Osteocyte (in vitro differentiated cells): ENCODE data around the gene ABCC8. TPM values are rescaled to one million over a fixed set of nuclear protein-coding genes. Genes with fewer than 3 reads are reported as not detected.

ENCODE experiments used
- DNase-seq: peaks from one replicate; pipeline ENCODE4 v3.0.0; 2021; ENCODE audit warnings: mixed read lengths; ENCODE audit not compliant: unreplicated experiment; ENCODE audit errors: extremely low spot score
- H3K27ac Mint-ChIP-seq: one replicate; pipeline ENCODE4 v1.8.0; 2021; ENCODE audit warnings: mild to moderate bottlenecking, mixed read lengths; ENCODE audit not compliant: unreplicated experiment
- H3K27me3 Mint-ChIP-seq: one replicate; pipeline ENCODE4 v1.8.0; 2021; ENCODE audit warnings: mixed read lengths; ENCODE audit not compliant: unreplicated experiment
- H3K36me3 Mint-ChIP-seq: one replicate; pipeline ENCODE4 v1.8.0; 2021; ENCODE audit warnings: mixed read lengths; ENCODE audit not compliant: unreplicated experiment
- H3K4me1 Mint-ChIP-seq: one replicate; pipeline ENCODE4 v1.8.0; 2021; ENCODE audit warnings: mixed read lengths; ENCODE audit not compliant: unreplicated experiment
- H3K4me3 Mint-ChIP-seq: one replicate; pipeline ENCODE4 v1.8.0; 2021; ENCODE audit warnings: mild to moderate bottlenecking, moderate library complexity, mixed read lengths; ENCODE audit not compliant: unreplicated experiment
- H3K9me3 Mint-ChIP-seq: one replicate; pipeline ENCODE4 v1.8.0; 2021; ENCODE audit warnings: mixed read lengths; ENCODE audit not compliant: unreplicated experiment
- total RNA-seq: library from RNA; stranded (reverse); gene quantifications from 2 replicates; pipeline ENCODE4 v1.2.1, GENCODE V29; 2021
- TF ChIP-seq, protein P1 (sequence below): fragments of 200-600 bp; sonication (generic); IDR thresholded peaks from 2 replicates; pipeline ENCODE4 v1.5.0; 2021; ENCODE audit warnings: antibody characterized with exemption, mild to moderate bottlenecking, moderate library complexity

The ABCC8 gene
- total RNA-seq, 1 donor from 2014 or later: not detected

DNA sequence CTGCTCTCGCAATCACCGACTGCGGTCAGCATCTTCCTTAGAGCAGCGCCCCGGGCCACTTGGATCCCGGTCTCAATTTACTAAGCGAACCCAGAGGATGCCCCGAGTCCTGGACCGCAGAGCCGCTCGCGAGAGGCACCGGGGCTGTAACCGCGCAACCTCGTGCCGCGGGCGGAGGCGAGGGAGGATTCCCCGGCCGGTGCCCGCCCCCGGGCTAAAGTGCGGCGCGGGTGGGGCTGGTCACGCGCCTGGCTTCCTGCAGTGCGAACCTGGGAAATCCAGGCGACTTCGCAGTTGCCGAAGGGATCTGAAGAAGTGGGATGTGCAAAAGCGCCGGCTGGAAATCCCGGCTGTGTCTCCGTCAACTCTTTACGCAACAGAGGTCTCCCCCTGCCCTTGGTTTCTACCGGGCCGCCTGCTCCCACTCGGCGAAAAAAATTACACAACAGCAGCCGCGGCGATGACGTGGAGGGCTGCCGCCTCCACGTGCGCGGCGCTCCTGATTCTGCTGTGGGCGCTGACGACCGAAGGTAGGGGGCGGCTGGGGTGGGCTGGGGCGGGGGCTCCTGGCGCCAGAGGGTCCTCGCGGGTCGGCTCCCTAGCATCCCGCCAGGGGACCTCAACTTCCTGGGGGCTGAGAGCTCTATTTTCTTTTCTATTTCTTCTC lies 125.0 kb downstream of the ABCC8 start, which contains the start of gene NCR3LG1:
TSS of gene NCR3LG1 (plus strand) at position 291 of the 667 bp plus-strand sequence. CDS start at position 461, 170 bp downstream.
- peaks cover 3% of the 10 kb centered on the region for H3K36me3 Mint-ChIP-seq
- no peaks in the 10 kb centered on the region for H3K27me3 Mint-ChIP-seq
- H3K4me3 Mint-ChIP-seq: peak within 1 kb of the TSS; percentile 87
- no peaks in the 10 kb centered on the region for H3K9me3 Mint-ChIP-seq
- no peak for DNase-seq
- peak within 1 kb of the TSS; percentile 83 for H3K27ac Mint-ChIP-seq
- peaks cover 22% of the 10 kb centered on the region for H3K4me1 Mint-ChIP-seq
- TF ChIP-seq, protein P1, sequence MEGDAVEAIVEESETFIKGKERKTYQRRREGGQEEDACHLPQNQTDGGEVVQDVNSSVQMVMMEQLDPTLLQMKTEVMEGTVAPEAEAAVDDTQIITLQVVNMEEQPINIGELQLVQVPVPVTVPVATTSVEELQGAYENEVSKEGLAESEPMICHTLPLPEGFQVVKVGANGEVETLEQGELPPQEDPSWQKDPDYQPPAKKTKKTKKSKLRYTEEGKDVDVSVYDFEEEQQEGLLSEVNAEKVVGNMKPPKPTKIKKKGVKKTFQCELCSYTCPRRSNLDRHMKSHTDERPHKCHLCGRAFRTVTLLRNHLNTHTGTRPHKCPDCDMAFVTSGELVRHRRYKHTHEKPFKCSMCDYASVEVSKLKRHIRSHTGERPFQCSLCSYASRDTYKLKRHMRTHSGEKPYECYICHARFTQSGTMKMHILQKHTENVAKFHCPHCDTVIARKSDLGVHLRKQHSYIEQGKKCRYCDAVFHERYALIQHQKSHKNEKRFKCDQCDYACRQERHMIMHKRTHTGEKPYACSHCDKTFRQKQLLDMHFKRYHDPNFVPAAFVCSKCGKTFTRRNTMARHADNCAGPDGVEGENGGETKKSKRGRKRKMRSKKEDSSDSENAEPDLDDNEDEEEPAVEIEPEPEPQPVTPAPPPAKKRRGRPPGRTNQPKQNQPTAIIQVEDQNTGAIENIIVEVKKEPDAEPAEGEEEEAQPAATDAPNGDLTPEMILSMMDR: no peak

DNA sequence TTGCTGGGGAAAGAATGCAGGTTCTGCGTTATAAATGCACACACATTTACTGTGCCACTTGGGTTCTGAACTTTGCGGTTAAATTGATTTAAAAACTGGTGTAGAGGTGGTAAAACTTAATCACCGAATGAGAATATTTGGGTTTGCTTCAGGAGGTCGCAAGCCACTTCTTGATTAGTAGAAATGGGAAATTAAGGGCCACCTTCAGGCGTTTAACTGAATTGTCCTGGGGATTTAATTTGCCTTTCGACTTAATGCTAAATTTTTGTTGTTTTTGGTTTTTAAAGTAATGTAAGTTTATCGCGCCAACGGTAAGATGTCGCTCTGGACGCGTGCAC lies 125.5 kb downstream of the ABCC8 start:
- H3K4me1 Mint-ChIP-seq: peaks cover 22% of the 10 kb centered on the region
- H3K9me3 Mint-ChIP-seq: no peaks in the 10 kb centered on the region
- DNase-seq: no peak
- peak overlapping the region; percentile 87 for H3K4me3 Mint-ChIP-seq
- peak overlapping the region; percentile 83 for H3K27ac Mint-ChIP-seq
- H3K27me3 Mint-ChIP-seq: no peaks in the 10 kb centered on the region
- TF ChIP-seq, protein P1: peak; percentile 34
- no peaks in the 10 kb centered on the region for H3K36me3 Mint-ChIP-seq

DNA sequence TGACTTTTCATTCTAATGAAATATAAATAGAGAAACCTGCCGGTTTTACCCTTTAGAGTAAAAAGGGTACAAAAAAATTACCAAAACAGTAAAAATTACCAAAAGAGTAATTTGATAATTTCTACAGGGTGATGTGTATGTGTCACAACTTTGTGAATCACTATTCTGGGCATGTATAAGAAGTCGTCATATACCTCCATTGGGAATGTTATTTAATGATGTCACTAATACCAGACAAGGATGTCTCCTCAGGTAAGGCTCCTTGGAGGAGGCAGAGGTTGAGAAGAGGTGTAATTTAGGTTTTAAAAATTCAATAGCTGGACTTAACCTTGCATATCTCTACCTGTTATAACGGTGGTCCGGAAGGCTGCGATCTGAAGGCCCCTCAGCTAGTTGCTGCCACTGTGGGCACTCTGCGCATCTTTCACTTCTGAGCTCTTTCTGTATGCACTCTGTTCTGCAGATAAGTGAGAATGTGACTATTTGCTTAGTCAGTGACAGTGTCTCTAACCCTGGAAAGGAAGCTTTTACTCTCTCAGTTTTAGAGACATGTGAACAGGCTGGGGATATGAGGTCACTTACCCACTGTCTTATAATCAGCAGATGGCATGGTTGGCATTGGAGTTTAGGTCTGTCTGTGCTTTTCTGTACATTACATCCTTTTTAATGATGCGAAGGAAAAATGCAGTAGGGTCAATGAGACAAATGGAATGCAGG lies 126.0 kb downstream of the ABCC8 start:
- TF ChIP-seq, protein P1: no peak
- H3K36me3 Mint-ChIP-seq: no peaks in the 10 kb centered on the region
- H3K27me3 Mint-ChIP-seq: no peaks in the 10 kb centered on the region
- DNase-seq: no peak
- no peaks in the 10 kb centered on the region for H3K9me3 Mint-ChIP-seq
- no peak overlapping the region for H3K27ac Mint-ChIP-seq
- peaks cover 22% of the 10 kb centered on the region for H3K4me1 Mint-ChIP-seq
- peak overlapping the region; percentile 87 for H3K4me3 Mint-ChIP-seq

DNA sequence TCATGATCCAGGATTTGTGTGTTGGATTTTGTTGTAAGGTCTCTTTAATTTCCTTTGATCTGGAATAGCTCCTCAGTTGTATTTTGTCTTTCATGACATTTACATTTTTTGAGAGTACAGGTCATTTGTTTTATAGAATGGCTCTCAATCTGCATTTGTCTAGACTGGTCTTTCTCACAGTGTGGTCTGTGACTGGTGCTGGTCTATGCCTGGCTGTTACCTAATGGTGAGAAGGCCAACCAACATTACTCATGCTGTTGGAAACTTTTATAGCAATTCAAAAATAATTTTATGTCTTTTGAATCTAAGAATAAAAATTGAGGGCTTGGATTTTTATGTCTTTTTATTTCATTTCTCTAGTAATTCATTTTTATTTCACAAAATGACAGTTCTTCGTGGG lies 129.0 kb downstream of the ABCC8 start:
- H3K27me3 Mint-ChIP-seq: no peaks in the 10 kb centered on the region

DNA sequence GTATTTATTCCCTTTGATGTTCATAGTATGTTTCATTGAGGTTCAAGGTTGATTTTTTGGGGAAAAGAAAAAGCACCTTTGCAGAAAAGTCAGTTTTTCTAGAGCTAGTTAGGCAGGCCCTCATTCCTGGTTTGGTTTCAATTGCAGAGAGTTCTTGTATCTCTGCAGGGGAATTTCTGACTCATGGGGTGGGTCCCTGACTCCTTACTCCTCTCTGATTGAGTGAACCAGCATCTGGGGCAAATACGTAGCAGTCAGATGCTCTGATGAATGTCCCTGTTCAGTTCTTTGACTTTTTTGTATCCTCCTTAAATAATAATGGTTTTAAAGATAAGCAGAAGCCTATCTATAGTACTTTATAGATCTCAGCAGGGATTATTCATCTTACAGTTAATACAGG lies 132.7 kb downstream of the ABCC8 start:
- Mint-ChIP-seq H3K4me1 (peaks cover 10% of the 10 kb centered on the region), H3K9me3 (no peaks in the 10 kb centered on the region), H3K36me3 (peaks cover 3% of the 10 kb centered on the region), H3K27me3 (no peaks in the 10 kb centered on the region), H3K27ac (peak overlapping the region; percentile 67), H3K4me3 (no peak overlapping the region)
- no peak for DNase-seq
- TF ChIP-seq, protein P1: no peak

More for the DNA sequence above, 129.0 kb downstream of the ABCC8 start:
- H3K36me3 Mint-ChIP-seq: no peaks in the 10 kb centered on the region
- H3K27ac Mint-ChIP-seq: no peak overlapping the region
- DNase-seq: no peak
- H3K9me3 Mint-ChIP-seq: no peaks in the 10 kb centered on the region
- peaks cover 14% of the 10 kb centered on the region for H3K4me1 Mint-ChIP-seq
- TF ChIP-seq, protein P1: no peak
- H3K4me3 Mint-ChIP-seq: no peak overlapping the region
